Spleen (tissue), 11 donors: ENCODE measurements around the gene CD80. TPM values are rescaled to one million over a fixed set of nuclear protein-coding genes. Genes with fewer than 3 reads are reported as not detected.
A peak's percentile ranks its signal among the peaks of the same experiment; 100 is the strongest.

Experiments
- DNase-seq: peaks from one replicate; pipeline ENCODE4 v3.0.0-alpha.2; 2020
- H3K27ac ChIP-seq, 8 donors: fragments of 200-600 bp; sonication (generic) in 7 of 8; 1 replicate in 4 of 8; 2 replicates in 4 of 8; pipeline versions ENCODE4 v1.5.0 to v1.8.0; 2016 to 2021; ENCODE audit warnings: inconsistent platforms in 4 of 8, mild to moderate bottlenecking in 4 of 8, moderate library complexity in 1 of 8
- H3K27me3 ChIP-seq, 7 donors: fragments of 200-600 bp; sonication (generic) in 6 of 7; replicated peaks in 1 of 7; 1 replicate in 4 of 7; 2 replicates in 3 of 7; pipeline versions ENCODE4 v1.5.0 to v1.8.0; 2016 to 2021; ENCODE audit warnings: inconsistent platforms in 3 of 7, mild to moderate bottlenecking in 1 of 7
- H3K36me3 ChIP-seq, 6 donors: fragments of 200-600 bp; sonication (generic) in 5 of 6; 1 replicate in 4 of 6; 2 replicates in 2 of 6; pipeline versions ENCODE4 v1.5.0 to v1.8.0; 2016 to 2021; ENCODE audit warnings: inconsistent platforms in 2 of 6
- H3K4me1 ChIP-seq, 6 donors: fragments of 200-600 bp; sonication (generic) in 5 of 6; 1 replicate in 3 of 6; 2 replicates in 3 of 6; pipeline versions ENCODE4 v1.5.0 to v1.8.0; 2016 to 2021; ENCODE audit warnings: inconsistent platforms in 3 of 6
- H3K4me3 ChIP-seq, 8 donors: fragments of 200-600 bp; sonication (generic) in 7 of 8; 1 replicate in 4 of 8; 2 replicates in 4 of 8; pipeline versions ENCODE4 v1.5.0 to v1.8.0; 2016 to 2021; ENCODE audit warnings: inconsistent platforms in 4 of 8, mild to moderate bottlenecking in 4 of 8, moderate library complexity in 2 of 8
- H3K9me3 ChIP-seq, 8 donors: fragments of 200-600 bp; sonication (generic) in 7 of 8; 1 replicate in 4 of 8; 2 replicates in 4 of 8; pipeline versions ENCODE4 v1.5.0 to v1.8.0; 2016 to 2021; ENCODE audit warnings: inconsistent platforms in 4 of 8
- CTCF ChIP-seq, 11 experiments: fragments of 200-600 bp in 7 of 11; fragments of 450-650 bp in 4 of 11; sonication (generic) in 4 of 11; IDR thresholded peaks in 8 of 11; conservative IDR thresholded peaks in 3 of 11; 1 replicate in 7 of 11; 2 replicates in 4 of 11; pipeline versions ENCODE4 v1.4.0 to v1.8.0; 2016 to 2021; ENCODE audit warnings: antibody characterized with exemption in 11 of 11, inconsistent platforms in 4 of 11, mild to moderate bottlenecking in 1 of 11
- POLR2A ChIP-seq, 3 donors: fragments of 450-650 bp; IDR thresholded peaks; one replicate each; pipeline ENCODE4 v1.5.1; 2017; ENCODE audit warnings: antibody characterized with exemption in 3 of 3, mild to moderate bottlenecking in 1 of 3
- POLR2AphosphoS5 ChIP-seq, 3 donors: sonication (generic); formaldehyde crosslinking; IDR thresholded peaks; one replicate each; pipeline ENCODE4 v1.5.1; 2017; ENCODE audit warnings: antibody characterized with exemption in 3 of 3
- WGBS, 5 donors: extraction: QIAGEN DNeasy Blood & Tissue Kit in 3 of 5; methylation state at CpG; one replicate each; pipeline versions ENCODE4 v1.1.5 to v1.1.7; 2013 to 2018; 5-methylcytosine and 5-hydroxymethylcytosine counted together
- intact Hi-C: fragments of 100-400 bp; cut with DNase I; formaldehyde crosslinking; loops from one replicate; pipeline ENCODE4 v1.15.0; 2023; ENCODE audit warnings: low total_unique reads
- polyA plus RNA-seq, 3 donors: library from polyadenylated mRNA; stranded (reverse); fragments of 200-250 nt; gene quantifications; one replicate each; pipeline ENCODE4 v1.2.1, GENCODE V29; 2013
- total RNA-seq, 7 donors: library from RNA; depleted of rRNA in 3 of 7; stranded (reverse); fragments of >200 nt in 3 of 7; fragmentation: NEBNext Ultra II Directional in 4 of 7; extraction: Animal tissue kit (Norgen Biotek cat#: 25700) in 4 of 7; gene quantifications; one replicate each; pipeline versions ENCODE4 v1.1.0 to v1.2.1, GENCODE V29; 2016 to 2021
- donor health status: healthy with polysubstance abuse.
- donor health status: DM: no; HTN: no; CAD: no; lungs with moderate emphysema.
- donor health status: DM: no; HTN: no; CAD: no.
- donor health status: Bipolar disorder and iron deficiency.
- donor health status: healthy.
- donor health status: DM: no; HTN: no; CAD: no.
- donor health status: DM: yes; HTN: yes; CAD: no.

The CD80 gene
- total and polyA plus RNA-seq, 10 donors, result 1.5 to 33.0 (median 13.4) TPM

- H3K27me3 ChIP-seq, result no peaks in the 10 kb centered on the region
- H3K36me3 ChIP-seq, result no peaks in the 10 kb centered on the region
- whole genome bisulfite sequencing, 5 donors, result 69 to 81% (median 78%) methylated on average over 5 of the region's 5 CpGs
- H3K27ac ChIP-seq, result peak overlapping the region in 2 of 8 donors; percentile 58 to 85
- no peaks in the 10 kb centered on the region for H3K9me3 ChIP-seq
- H3K4me1 ChIP-seq, result peaks cover 5 to 43% (median 26%) of the 10 kb centered on the region in 6 donors
- intact Hi-C loops, result no loop called here
- peak overlapping the region in 1 of 8 donors; percentile 63 for H3K4me3 ChIP-seq
- TF ChIP-seq CTCF (IDR thresholded peaks at IDR 0.05 in 8 of 11, conservative IDR thresholded peaks at IDR 0.05 in 3 of 11) (no peak), POLR2AphosphoS5 (IDR thresholded peaks at IDR 0.05) (no peak), POLR2A (IDR thresholded peaks at IDR 0.05) (no peak)
- no peak for DNase-seq
Observed at GRCh38 chr3:119560160-119560559, 746 bp upstream of the CD80 start.

GRCh38 chr3:119558626-119559317 lies 642 bp downstream of the CD80 start:
- TF ChIP-seq POLR2A (IDR thresholded peaks at IDR 0.05) (no peak), POLR2AphosphoS5 (IDR thresholded peaks at IDR 0.05) (no peak), CTCF (IDR thresholded peaks at IDR 0.05 in 8 of 11, conservative IDR thresholded peaks at IDR 0.05 in 3 of 11) (no peak)
- H3K9me3 ChIP-seq, result no peaks in the 10 kb centered on the region
- no peaks in the 10 kb centered on the region for H3K36me3 ChIP-seq
- intact Hi-C loops, result no loop called here
- no peaks in the 10 kb centered on the region for H3K27me3 ChIP-seq
- H3K4me1 ChIP-seq, result peaks cover 5 to 56% (median 32%) of the 10 kb centered on the region in 6 donors
- H3K27ac ChIP-seq, result peak overlapping the region in 6 of 8 donors; percentile 32 to 85 (median 64)
- no peak for DNase-seq
- peak overlapping the region in 5 of 8 donors; percentile 2 to 63 (median 18) for H3K4me3 ChIP-seq
- WGBS, 5 donors, result 75 to 88% (median 85%) methylated on average over 9 of the region's 9 CpGs

GRCh38 chr3:119557877-119558269 lies 1.5 kb downstream of the CD80 start:
- Histone ChIP-seq H3K27me3 (no peaks in the 10 kb centered on the region), H3K36me3 (no peaks in the 10 kb centered on the region), H3K4me3 (peak overlapping the region in 3 of 8 donors; percentile 10 to 63 (median 36)), H3K27ac (peak overlapping the region in 3 of 8 donors; percentile 40 to 85 (median 76)), H3K9me3 (no peaks in the 10 kb centered on the region), H3K4me1 (peaks cover 5 to 55% (median 31%) of the 10 kb centered on the region in 6 donors)
- intact Hi-C loops, result no loop called here
- 50 to 68% (median 63%) methylated on average over 3 of the region's 3 CpGs for WGBS, 5 donors
- TF ChIP-seq POLR2A (IDR thresholded peaks at IDR 0.05) (no peak), CTCF (IDR thresholded peaks at IDR 0.05 in 8 of 11, conservative IDR thresholded peaks at IDR 0.05 in 3 of 11) (no peak)
- DNase-seq, result no peak

GRCh38 chr3:119557192-119557876 lies 2.1 kb downstream of the CD80 start:
- intact Hi-C loops, result no loop called here
- H3K4me1 ChIP-seq, result peaks cover 5 to 49% (median 26%) of the 10 kb centered on the region in 6 donors
- H3K4me3 ChIP-seq, result peak overlapping the region in 2 of 8 donors; percentile 36 to 63
- no peaks in the 10 kb centered on the region for H3K36me3 ChIP-seq
- H3K27ac ChIP-seq, result peak overlapping the region in 2 of 8 donors; percentile 76 to 85
- TF ChIP-seq POLR2A (IDR thresholded peaks at IDR 0.05), result no peak
- no peak for TF ChIP-seq POLR2AphosphoS5 (IDR thresholded peaks at IDR 0.05)
- TF ChIP-seq CTCF (IDR thresholded peaks at IDR 0.05 in 8 of 11, conservative IDR thresholded peaks at IDR 0.05 in 3 of 11), result no peak
- H3K27me3 ChIP-seq, result no peaks in the 10 kb centered on the region
- H3K9me3 ChIP-seq, result no peaks in the 10 kb centered on the region
- WGBS, 5 donors, result 83 to 89% (median 86%) methylated on average over 7 of the region's 7 CpGs
- DNase-seq, result no peak
